ENCODE data around the gene DEFB132. TPM values are rescaled to one million over a fixed set of nuclear protein-coding genes. Genes with fewer than 3 reads are reported as not detected.

DEFB132 gene
- total and polyA plus RNA-seq, 2 of the 8 experiments (the other 6 are each of a cell fraction or from before 2014, with no cell fraction given) = not detected

DNA sequence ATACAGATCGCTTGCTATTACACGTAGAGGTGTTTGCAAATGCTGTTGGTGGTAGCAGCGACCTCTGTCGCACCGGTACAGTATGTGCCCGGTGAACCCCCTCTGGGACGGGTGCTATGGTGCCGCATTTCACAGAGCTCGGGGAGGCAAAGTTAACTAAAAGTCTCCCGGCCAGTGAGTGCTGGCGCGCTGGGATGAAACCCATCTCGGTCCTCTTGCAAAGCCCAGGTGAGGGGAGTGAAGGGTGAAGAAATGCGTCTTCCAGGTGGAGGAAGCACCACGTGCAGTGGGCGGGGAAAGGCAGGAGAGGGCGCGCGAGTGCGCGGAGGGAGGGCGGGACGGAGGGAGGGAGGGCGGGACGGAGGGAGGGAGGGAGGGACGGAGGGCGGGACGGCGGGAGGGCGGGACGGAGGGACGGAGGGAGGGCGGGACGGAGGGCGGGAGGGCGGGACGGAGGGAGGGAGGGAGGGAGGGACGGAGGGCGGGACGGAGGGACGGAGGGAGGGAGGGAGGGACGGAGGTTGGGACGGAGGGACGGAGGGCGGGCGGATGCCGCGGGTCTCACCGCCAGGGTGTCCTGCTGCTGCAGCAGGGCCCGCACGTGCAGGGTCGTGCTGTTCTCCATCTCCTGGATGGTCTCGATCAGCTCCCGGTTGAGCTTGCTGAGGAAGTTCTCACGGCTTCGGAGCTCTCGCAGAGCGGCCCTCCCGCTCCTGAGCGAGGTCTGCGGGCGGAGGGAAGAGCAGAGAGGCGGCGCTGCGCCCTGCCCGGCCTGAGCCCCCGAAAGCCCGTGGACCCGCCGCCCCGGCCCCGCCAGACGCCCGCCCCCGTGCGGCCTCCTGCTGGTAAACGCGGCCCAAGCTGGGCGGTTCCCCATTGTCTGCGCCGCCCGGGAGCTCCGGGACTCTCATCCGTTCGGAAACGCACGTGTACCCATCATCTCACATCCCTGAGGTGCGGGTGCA lies 21.4 kb downstream of the DEFB132 start (continued):
- TF ChIP-seq, protein P1, sequence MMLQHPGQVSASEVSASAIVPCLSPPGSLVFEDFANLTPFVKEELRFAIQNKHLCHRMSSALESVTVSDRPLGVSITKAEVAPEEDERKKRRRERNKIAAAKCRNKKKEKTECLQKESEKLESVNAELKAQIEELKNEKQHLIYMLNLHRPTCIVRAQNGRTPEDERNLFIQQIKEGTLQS (IDR thresholded peaks at IDR 0.05; ENCODE audit: insufficient read depth, low read depth, low read length) = no peak
- TF ChIP-seq ASH2L (IDR thresholded peaks at IDR 0.05; ENCODE audit: low read length) = no peak
- TF ChIP-seq RNF2 (IDR thresholded peaks at IDR 0.05; ENCODE audit: borderline replicate concordance, low read depth, low read length, missing control alignments, poor library complexity, severe bottlenecking) = no peak
- peak; percentile 12; the same call in 1 of the 2 replicates for TF ChIP-seq RFX5 (IDR thresholded peaks at IDR 0.05; ENCODE audit: borderline replicate concordance, low read depth, low read length)
- TF ChIP-seq CEBPB (IDR thresholded peaks at IDR 0.05; ENCODE audit: low read depth, low read length) = no peak
- no peak for TF ChIP-seq ZNF274 (IDR thresholded peaks at IDR 0.05; ENCODE audit: borderline replicate concordance, extremely low read depth, low read length)
- no peak for TF ChIP-seq POLR2AphosphoS5 (IDR thresholded peaks at IDR 0.05; ENCODE audit: low read depth, low read length)
- no peak for TF ChIP-seq YY1 (IDR thresholded peaks at IDR 0.05; ENCODE audit: low read depth, low read length)
- no peak for TF ChIP-seq JUN (IDR thresholded peaks at IDR 0.05; ENCODE audit: low read depth, low read length)
- TF ChIP-seq CTBP2 (IDR thresholded peaks at IDR 0.05; ENCODE audit: borderline replicate concordance, insufficient read depth, insufficient read length, low read length) = no peak
- TF ChIP-seq MAFK (IDR thresholded peaks at IDR 0.05; ENCODE audit: low read depth, low read length) = no peak
- TF ChIP-seq HDAC6 (IDR thresholded peaks at IDR 0.05; ENCODE audit: low read depth, low read length) = no peak
- TF ChIP-seq, protein P2, sequence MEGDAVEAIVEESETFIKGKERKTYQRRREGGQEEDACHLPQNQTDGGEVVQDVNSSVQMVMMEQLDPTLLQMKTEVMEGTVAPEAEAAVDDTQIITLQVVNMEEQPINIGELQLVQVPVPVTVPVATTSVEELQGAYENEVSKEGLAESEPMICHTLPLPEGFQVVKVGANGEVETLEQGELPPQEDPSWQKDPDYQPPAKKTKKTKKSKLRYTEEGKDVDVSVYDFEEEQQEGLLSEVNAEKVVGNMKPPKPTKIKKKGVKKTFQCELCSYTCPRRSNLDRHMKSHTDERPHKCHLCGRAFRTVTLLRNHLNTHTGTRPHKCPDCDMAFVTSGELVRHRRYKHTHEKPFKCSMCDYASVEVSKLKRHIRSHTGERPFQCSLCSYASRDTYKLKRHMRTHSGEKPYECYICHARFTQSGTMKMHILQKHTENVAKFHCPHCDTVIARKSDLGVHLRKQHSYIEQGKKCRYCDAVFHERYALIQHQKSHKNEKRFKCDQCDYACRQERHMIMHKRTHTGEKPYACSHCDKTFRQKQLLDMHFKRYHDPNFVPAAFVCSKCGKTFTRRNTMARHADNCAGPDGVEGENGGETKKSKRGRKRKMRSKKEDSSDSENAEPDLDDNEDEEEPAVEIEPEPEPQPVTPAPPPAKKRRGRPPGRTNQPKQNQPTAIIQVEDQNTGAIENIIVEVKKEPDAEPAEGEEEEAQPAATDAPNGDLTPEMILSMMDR (IDR thresholded peaks at IDR 0.05; ENCODE audit: control extremely low read depth in 1 of 3, insufficient read depth in 1 of 3, low read depth in 1 of 3, low read length in 3 of 3) = peak in 2 of 3 experiments; percentile 51 to 63; a peak in 3 of 4 replicates
- TF ChIP-seq KDM4A (IDR thresholded peaks at IDR 0.05; ENCODE audit: low read depth, low read length, severe bottlenecking) = peak; percentile 59
- TF ChIP-seq SP1 (IDR thresholded peaks at IDR 0.05; ENCODE audit: low read depth, low read length) = no peak; the same call in 1 of the 2 replicates
- no peak for TF ChIP-seq RBBP5 (IDR thresholded peaks at IDR 0.05; ENCODE audit: borderline replicate concordance, low read depth, low read length)
- no peak for TF ChIP-seq SRF (IDR thresholded peaks at IDR 0.05; ENCODE audit: low read depth, low read length)
- TF ChIP-seq CHD2 (IDR thresholded peaks at IDR 0.05; ENCODE audit: low read length) = no peak
- TF ChIP-seq TAF7 (optimal IDR thresholded peaks at IDR 0.05; ENCODE audit: borderline replicate concordance, low read depth, low read length) = no peak
- no peak for TF ChIP-seq SP2 (IDR thresholded peaks at IDR 0.05; ENCODE audit: low read length)
